HG03460 (cell line): ENCODE measurements around the gene VWC2L.

Experiments
- ATAC-seq: cut with Tn5 transposase; IDR thresholded peaks from one replicate; pipeline ENCODE4 v1.9.1; 2021; ENCODE audit not compliant: unreplicated experiment

VWC2L gene

GRCh38 chr2:214579035-214579434, 168.2 kb downstream of the VWC2L start:
- ATAC-seq = no peak

GRCh38 chr2:214587442-214587841, 176.6 kb downstream of the VWC2L start:
- no peak for ATAC-seq

GRCh38 chr2:214591366-214591765, 180.5 kb downstream of the VWC2L start:
- ATAC-seq = no peak

- ATAC-seq = no peak
Measured at GRCh38 chr2:214592011-214592410, 181.2 kb downstream of the VWC2L start.

- ATAC-seq = no peak
Measured at GRCh38 chr2:214593727-214594126, 182.9 kb downstream of the VWC2L start.

GRCh38 chr2:214601852-214602633, 191.2 kb downstream of the VWC2L start:
- ATAC-seq = no peak

- no peak for ATAC-seq
Measured at GRCh38 chr2:214604861-214605260, 194.0 kb downstream of the VWC2L start.

GRCh38 chr2:214607051-214607450, 196.2 kb downstream of the VWC2L start:
- ATAC-seq = no peak

GRCh38 chr2:214611015-214611414, 200.2 kb downstream of the VWC2L start:
- ATAC-seq = no peak

GRCh38 chr2:214624166-214624760, 213.4 kb downstream of the VWC2L start:
- no peak for ATAC-seq

GRCh38 chr2:214628091-214628490, 217.2 kb downstream of the VWC2L start:
- no peak for ATAC-seq
